ENCODE measurements around the gene CSPG4. TPM values are rescaled to one million over a fixed set of nuclear protein-coding genes. Genes with fewer than 3 reads are reported as not detected.
A peak's percentile ranks its signal among the peaks of the same experiment; 100 is the strongest.

CSPG4 gene
- total and polyA plus RNA-seq, 9 of the 15 experiments (the other 6 are each of a cell fraction or from before 2014, with no cell fraction given) = under 0.01 to 0.07 (median 0.04) TPM; not detected in 5

GRCh38 chr15:75676688-75677464 is 35.8 kb downstream of the CSPG4 start:
- Histone ChIP-seq H3K9me3 (replicated peaks; ENCODE audit: control insufficient read depth, insufficient read depth, low read depth, low read length) (no peaks in the 10 kb centered on the region), H3K79me2 (ENCODE audit: control insufficient read depth, insufficient read depth, low read length) (no peaks in the 10 kb centered on the region), H3K27ac (ENCODE audit: extremely low read depth, low read depth, low read length) (no peak overlapping the region), H3K4me2 (ENCODE audit: insufficient read depth, low read length) (no peak overlapping the region), H3K9ac (ENCODE audit: insufficient read depth in 1 of 2, low read depth in 2 of 2, low read length in 2 of 2) (peak overlapping the region in 1 of 2 experiments; percentile 31; a peak in 1 of 4 replicates), H3K4me3 (no peak overlapping the region), H4K20me1 (replicated peaks; ENCODE audit: control insufficient read depth, insufficient read depth, low read length) (peaks cover 3% of the 10 kb centered on the region; the same call in 1 of the 2 replicates), H3K36me3 (ENCODE audit: control insufficient read depth, insufficient read depth, low read length) (no peaks in the 10 kb centered on the region), H3K27me3 (ENCODE audit: control insufficient read depth in 2 of 2, insufficient read depth in 2 of 2, low read length in 2 of 2) (no peaks in the 10 kb centered on the region), H3K9me1 (ENCODE audit: control insufficient read depth, insufficient read depth, low read length) (no peaks in the 10 kb centered on the region), H2AFZ (ENCODE audit: low read depth, low read length) (no peak overlapping the region), H3K4me1 (replicated peaks in 1 of 2; ENCODE audit: control insufficient read depth in 2 of 2, insufficient read depth in 2 of 2, low read length in 2 of 2) (peaks cover 10 to 47% of the 10 kb centered on the region in 2 experiments; a peak in 4 of 5 replicates)
- FAIRE-seq (no peak), DNase-seq (ENCODE audit: extremely low read depth in 1 of 4, low spot score in 3 of 4) (no peak), ATAC-seq (no peak)
- in situ Hi-C loops (cut with MboI) (loop anchor here (5.0 to 10.0 kb wide), 2 partner anchors 310 to 652 kb away; partner anchors contain the start of genes MAN2C1 and PPCDC), intact Hi-C loops (cut with micrococcal nuclease) (no loop called here)
- WGBS (ENCODE audit: insufficient coverage, low coverage, missing lambda C conversion rate) = 57% methylated on average over 21 of the region's 30 CpGs
- CTCF ChIA-PET (ENCODE audit: low intra/inter-chr PET ratio) = no interaction called here
- POLR2A ChIA-PET = interaction anchor here (0.9 kb wide), 1 partner anchor 37 kb away, joined by 3 read pairs; the partner anchor contains the start of gene IMP3
- BruUV-seq (replicated peaks) = no TSS peak
- TF ChIP-seq DIDO1 (tag; IDR thresholded peaks at IDR 0.05; ENCODE audit: low read depth) (no peak), ZNF589 (CRISPR knock-in tag; IDR thresholded peaks at IDR 0.05; ENCODE audit: low read depth) (no peak), ATF3 (IDR thresholded peaks at IDR 0.05) (no peak), ATF3 (CRISPR knock-in tag; conservative IDR thresholded peaks at IDR 0.05) (no peak), MEF2D (tag; conservative IDR thresholded peaks at IDR 0.05; ENCODE audit: low read depth) (no peak), PRPF4 (IDR thresholded peaks at IDR 0.05; ENCODE audit: insufficient read depth, low read depth, low read length, poor library complexity, severe bottlenecking) (no peak), NBN (IDR thresholded peaks at IDR 0.05; ENCODE audit: low read depth) (no peak), MNT (conservative IDR thresholded peaks at IDR 0.05) (no peak), KDM1A (IDR thresholded peaks at IDR 0.05) (no peak), PHB (CRISPR knock-in tag; IDR thresholded peaks at IDR 0.05) (no peak), CBFA2T2 (conservative IDR thresholded peaks at IDR 0.05) (no peak), POLR2AphosphoS5 (IDR thresholded peaks at IDR 0.05; ENCODE audit: control insufficient read depth, insufficient read depth, low read depth, low read length) (no peak), KLF6 (CRISPR knock-in tag; IDR thresholded peaks at IDR 0.05; ENCODE audit: borderline replicate concordance) (no peak), ZNF224 (CRISPR knock-in tag; IDR thresholded peaks at IDR 0.05) (no peak), IFI16 (CRISPR knock-in tag; IDR thresholded peaks at IDR 0.05) (no peak), ZNF77 (CRISPR knock-in tag; IDR thresholded peaks at IDR 0.05) (no peak)
- TF ChIP-seq, protein P1, sequence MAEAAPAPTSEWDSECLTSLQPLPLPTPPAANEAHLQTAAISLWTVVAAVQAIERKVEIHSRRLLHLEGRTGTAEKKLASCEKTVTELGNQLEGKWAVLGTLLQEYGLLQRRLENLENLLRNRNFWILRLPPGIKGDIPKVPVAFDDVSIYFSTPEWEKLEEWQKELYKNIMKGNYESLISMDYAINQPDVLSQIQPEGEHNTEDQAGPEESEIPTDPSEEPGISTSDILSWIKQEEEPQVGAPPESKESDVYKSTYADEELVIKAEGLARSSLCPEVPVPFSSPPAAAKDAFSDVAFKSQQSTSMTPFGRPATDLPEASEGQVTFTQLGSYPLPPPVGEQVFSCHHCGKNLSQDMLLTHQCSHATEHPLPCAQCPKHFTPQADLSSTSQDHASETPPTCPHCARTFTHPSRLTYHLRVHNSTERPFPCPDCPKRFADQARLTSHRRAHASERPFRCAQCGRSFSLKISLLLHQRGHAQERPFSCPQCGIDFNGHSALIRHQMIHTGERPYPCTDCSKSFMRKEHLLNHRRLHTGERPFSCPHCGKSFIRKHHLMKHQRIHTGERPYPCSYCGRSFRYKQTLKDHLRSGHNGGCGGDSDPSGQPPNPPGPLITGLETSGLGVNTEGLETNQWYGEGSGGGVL (CRISPR knock-in tag; IDR thresholded peaks at IDR 0.05) = no peak
